H54 (cell line): Measurements from ENCODE around the gene SH3BP4.
"Not testable (repeated sequence)": the region's sequence is repeated elsewhere in the genome, so short reads cannot be mapped to it uniquely, and the experiment has no call there.

Experiments
- DNase-seq: peaks from one replicate; pipeline ENCODE4 v3.0.0; 2011; ENCODE audit warnings: low spot score, mixed read lengths; ENCODE audit not compliant: insufficient read length
- FAIRE-seq: peaks from 3 replicates; lab custom pipeline; 2011; peaks lifted over from hg19 to GRCh38; lab: Jason Lieb, UNC
- POLR2A ChIP-seq: IDR thresholded peaks from 2 replicates; pipeline ENCODE4 v1.6.1; 2011; ENCODE audit warnings: low read depth, mild to moderate bottlenecking, low read length

SH3BP4 gene

DNA sequence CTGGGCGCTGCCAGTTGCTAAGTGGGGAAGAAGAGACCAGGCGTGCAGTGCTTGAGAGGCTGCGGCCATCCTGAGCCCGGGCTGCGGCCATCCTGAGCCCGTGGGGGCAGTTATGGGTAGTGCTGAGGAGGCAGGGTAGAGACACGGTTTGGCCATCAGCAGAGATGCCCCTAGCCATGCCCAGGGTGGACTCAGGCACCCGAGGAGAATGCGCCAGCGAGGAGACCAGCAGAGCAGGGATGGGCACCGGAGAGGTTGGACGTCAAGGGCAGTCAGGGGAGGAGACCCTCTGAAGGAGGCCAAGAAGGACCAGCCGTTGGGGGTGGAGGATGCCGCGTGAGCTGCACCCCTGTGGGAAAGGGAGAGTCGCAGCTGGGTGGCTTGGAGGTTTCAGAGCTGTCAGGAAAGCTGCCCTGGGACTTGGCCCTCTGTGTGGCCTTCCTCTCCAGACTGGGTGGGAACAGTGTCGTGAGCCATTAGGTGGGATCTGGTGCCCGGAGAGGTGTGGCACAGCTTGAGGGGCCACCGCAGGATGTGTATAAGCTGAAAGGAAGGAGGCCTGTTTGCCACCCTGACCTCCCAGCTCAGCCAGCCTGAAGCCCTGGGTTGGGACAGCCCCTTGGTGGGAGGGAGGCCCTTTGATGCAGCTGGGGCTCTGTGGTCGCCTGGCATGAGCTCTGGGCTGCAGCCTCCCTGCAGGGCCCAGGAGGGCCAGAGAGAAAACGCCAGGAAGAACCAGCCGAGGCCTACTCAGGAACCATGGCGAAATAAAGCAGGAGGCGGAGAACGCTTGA, 56.0 kb downstream of the SH3BP4 start:
- DNase-seq (no peak), FAIRE-seq (no peak)
- TF ChIP-seq POLR2A = no peak

DNA sequence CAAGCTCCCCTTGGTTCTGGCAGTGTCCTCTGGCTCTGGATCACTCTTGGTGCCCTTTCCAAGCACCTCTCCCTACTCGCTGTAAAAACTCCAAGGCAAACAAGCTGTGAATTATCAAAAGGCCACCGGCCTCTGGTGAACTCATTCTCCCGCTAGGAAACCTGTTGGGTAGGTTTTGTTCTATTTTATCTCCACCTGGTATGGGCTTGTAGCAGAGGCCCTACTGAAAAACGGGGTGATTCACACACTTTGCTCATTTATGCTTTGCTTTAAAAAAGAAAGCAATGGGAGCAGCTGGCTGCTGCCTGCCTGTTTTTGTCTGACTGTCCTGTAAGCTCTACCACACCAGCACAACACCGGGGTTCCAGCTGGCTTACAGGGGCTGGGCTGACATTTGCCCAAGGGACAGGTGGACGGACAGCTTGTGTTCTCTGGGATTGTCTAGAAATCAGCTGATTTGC, 56.8 kb downstream of the SH3BP4 start:
- TF ChIP-seq POLR2A = no peak
- FAIRE-seq (no peak), DNase-seq (no peak)

DNA sequence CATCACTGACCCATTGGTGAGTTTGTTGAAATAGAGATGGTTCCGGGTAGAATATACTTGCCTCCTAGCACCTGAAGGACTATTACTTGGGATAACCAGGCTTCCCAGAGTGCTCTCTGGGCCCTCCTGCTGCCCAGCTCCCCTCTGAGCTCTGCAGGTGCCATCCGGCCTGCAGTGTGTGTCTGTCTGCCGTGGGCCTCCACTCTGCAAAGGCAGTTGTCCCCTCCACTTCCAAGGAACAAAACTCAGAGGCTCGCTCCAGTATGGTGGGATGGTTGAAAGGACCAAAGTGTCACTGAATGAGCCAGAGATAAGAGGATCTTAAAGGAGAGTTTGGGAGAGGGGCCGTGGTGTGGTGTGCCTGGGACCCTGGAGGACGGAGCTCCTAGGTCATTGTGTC, 57.3 kb downstream of the SH3BP4 start:
- DNase-seq (no peak), FAIRE-seq (no peak)
- TF ChIP-seq POLR2A = no peak

DNA sequence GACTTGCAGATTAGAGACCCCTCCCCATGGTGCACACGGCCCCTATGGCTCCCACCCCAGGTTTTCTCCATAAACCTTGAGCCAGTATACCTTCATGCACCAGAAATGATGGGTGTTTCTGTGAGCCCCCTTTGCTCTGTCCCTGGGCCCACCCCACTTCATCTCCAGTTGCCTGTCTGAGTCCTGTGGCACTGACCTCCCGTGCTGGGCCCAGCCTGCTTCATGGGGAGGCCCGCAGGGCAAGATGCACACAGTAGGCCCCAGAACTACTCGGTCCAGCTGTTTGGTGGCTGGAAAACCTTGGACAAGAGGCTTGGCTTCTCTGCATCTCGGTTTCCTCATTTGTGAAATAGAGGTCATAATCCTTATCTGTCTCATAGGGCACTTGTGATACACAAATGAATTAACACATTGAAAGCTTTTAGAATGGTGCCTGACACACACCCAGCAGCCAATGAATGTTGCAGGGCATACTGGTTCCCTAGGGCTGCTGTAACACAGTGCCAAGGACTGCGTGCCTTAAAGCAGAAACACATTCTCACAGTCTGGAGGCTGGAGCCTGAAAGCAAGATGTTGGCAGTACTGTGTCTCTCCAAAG, 58.4 kb downstream of the SH3BP4 start:
- no peak for FAIRE-seq
- no peak for DNase-seq
- TF ChIP-seq POLR2A = no peak

DNA sequence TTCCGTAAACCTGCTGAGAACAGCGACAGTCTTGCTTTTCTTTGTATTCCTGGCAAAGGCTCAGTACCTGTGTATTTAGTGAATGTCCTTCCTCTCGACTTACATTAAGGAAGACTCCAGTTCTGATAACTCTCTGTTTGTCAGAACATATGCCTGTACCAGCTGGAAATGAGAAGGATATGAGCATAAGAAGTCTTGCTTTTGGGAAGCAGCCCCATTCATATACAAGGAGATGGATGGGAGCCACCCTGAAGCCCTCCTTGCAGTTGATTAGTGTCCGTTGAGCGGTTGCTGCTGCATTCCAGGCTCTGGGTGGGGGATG, 59.8 kb downstream of the SH3BP4 start:
- no peak for TF ChIP-seq POLR2A
- FAIRE-seq (no peak), DNase-seq (no peak)

DNA sequence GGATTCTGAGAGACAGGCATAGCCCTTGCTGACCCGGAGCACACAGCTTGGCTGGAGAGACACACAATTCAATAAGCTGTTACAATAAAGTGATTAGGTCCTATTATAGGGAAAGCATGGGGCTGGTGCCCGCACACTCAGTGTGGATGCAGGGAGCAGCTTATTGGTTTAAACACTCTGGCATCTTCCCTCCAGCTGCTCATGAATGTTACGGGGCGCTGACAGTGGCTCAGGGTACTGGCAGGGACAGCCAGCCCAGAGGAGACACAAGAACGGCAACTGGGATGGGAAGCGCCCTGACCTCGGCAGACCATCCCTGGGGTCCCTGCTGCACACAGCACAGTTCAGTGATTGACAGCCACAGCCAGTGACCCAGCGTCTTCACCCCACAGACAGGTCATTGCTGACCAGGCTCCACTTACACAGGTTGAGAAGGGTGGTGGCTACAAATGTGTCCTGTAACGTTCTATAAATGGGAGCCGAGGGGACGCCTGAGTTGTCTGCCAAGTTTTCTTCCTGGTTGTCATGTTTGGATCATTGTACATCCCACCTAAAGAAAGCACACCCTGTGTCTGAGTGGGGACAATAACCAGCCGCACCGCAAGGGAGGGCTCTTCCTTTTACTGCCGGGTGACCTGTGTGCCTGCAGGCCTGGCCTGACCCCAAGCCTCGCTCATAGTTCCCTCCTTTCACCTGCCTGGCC, 60.3 kb downstream of the SH3BP4 start:
- DNase-seq = no peak
- no peak for FAIRE-seq

DNA sequence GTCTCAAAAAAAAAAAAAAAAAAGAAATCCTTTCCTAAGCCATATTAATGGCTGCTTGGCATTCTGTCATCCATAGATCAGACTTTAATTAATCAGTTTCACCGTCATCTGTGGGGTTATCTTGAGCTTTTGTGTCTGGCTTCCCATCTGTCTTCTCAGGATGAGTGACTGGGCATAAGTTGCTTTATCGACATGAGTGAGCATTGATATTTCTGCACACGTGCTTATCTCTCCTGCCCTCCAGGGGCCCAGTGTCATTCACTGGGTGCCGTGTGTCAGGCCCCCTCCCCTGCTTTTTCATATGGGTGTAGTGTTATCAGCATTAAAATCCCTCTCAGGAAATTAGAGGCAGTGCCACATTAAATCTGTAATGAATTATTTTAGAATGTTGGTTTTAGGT, 65.6 kb downstream of the SH3BP4 start:
- no peak for TF ChIP-seq POLR2A
- FAIRE-seq (no peak), DNase-seq (no peak)

More for the DNA sequence above, 60.3 kb downstream of the SH3BP4 start:
- TF ChIP-seq POLR2A = no peak

DNA sequence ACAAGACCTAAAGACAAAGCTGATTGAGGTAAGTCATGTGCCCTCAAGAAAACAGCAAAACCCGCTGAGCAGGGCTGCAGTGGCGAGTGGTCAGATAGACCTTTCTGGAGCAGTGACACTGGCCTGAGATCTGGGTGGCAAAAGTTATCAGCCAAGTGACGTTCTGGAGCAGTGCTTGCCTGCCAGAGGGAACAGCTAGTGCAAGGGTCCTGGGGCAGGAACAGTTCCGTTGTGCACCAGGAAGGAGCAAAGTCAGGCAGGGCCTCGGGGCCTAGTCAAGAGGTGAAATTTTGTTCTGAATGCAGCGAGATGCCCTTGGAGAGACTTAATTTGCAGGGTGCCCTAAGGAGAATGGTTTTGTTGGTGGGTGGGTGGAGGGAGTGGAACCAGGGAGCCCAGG, 67.0 kb downstream of the SH3BP4 start:
- no peak for TF ChIP-seq POLR2A
- DNase-seq (no peak), FAIRE-seq (no peak)

DNA sequence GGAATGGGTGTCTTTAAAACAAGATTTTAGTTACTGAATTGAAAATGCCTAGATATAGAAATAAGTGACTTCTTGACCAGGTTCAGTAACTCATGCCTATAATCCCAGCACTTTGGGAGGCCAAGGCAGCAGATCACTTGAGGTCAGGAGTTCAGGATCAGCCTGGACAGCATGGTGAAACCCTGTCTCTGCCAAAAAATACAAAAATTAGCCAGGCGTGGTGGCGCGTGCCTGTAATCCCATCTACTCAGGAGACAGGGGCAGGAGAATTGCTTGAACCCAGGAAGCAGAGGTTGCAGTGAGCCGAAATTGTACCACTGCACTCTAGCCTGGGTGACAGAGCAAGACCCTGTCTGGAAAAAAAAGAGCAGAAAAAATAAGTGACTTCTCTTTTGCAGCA, 68.3 kb downstream of the SH3BP4 start:
- FAIRE-seq, DNase-seq: not testable (repeated sequence)

DNA sequence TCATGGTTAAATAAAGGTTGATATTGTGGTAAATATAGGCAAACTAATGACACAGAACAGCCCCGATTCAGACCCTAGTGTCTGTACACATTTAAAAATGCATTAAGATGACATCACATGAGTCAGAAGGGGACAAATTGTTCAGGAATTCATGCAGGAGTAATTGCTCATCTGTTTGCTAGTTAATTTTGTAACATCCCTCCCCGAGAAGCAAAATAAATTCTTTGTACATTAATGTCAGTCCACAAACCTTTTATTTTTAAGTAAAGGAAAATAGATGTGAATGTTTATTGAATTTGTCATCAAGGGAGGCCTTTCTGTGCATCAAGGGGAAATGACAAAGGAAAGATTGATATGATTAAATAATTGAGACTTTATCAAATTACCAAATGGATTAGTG, 69.9 kb downstream of the SH3BP4 start:
- DNase-seq = peak; percentile 39
- FAIRE-seq = no peak
- no peak for TF ChIP-seq POLR2A

DNA sequence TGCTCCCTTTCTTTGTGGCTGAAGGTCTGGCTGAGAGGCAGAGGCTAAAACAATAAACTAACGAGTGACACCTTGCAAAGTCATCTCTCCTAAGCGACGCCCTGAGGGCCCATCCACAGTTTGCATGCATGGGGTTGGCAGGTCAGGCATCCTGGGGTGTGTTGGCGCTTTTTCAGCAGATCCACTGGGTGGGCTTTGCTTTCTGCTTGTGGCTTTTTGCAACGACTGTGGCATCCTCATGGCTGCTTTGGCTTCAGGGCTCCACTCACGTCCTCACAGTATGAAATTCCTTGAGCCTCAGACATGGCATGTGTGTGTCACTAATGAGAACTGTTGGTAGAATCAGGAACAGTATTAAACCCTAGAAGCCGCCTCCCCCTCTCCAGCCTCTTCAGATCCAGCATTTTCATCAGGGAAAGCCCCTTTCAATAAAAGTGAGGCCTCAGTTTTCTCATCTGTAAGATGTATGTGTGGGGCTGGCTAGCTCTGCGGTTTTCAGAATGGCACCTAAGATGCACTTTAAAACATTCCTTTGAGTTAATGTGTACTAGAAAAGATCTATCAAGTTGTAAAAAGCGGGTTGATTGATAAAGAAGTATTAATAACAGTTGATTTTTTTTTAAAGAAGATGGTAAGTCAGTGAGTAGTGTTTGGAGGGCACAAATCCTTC, 72.5 kb downstream of the SH3BP4 start:
- no peak for TF ChIP-seq POLR2A
- DNase-seq = peak; percentile 26
- peak; percentile 57 for FAIRE-seq

DNA sequence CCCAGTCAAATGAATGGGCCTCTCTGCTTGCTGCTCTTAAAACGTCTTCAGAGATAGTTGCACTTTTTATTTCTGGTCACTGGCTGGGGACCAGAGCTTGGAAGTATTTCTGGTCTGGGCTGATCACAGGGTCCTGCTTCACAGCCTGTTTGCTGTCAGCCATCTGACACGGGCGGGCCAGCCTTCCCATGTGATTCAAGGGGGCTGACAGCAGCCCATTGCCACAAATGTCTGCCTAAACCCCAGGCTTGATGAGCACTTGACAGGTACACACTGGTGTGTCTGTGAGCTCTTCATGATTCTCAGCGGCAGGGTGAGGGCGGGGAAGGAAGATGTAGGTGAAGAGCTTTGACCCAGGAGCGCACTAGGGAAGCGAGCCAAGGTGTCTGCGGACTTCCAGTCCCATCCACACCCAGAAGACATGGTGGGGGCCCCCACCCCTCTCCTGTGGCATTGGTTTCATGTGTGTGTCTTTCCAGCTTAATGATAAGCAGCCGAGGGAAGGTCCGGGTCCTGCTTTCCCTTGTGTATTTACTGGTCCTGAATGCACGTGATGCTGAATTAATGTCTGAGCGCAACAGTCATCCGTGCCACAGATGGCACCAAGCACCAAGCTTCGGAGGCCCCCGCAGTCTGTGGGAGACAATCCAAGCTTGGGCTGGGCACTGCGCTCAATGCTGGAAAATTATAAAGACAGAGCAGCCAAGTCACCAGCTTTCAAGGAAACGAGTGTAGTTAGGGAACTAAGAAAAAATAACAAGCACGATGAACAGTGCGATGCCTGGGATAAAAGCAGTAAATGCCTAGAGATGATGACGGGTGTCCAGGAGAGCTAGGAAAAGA, 73.3 kb downstream of the SH3BP4 start:
- TF ChIP-seq POLR2A = no peak
- FAIRE-seq (no peak), DNase-seq (no peak)
